Keratinocyte (primary cell): ENCODE results near the gene NRSN1. TPM values are rescaled to one million over a fixed set of nuclear protein-coding genes. Genes with fewer than 3 reads are reported as not detected.
"Not testable (repeated sequence)": the region's sequence is repeated elsewhere in the genome, so short reads cannot be mapped to it uniquely, and the experiment has no call there.

Experiments
- DNase-seq: peaks from one replicate; pipeline ENCODE4 v3.0.0-alpha.2; 2011; ENCODE audit warnings: low read depth, missing footprints, low spot score
- FAIRE-seq: peaks from 2 replicates; lab custom pipeline; 2011; peaks lifted over from hg19 to GRCh38; lab: Jason Lieb, UNC
- H2AFZ ChIP-seq: 2 replicates; pipeline ENCODE4 v1.6.0; 2012; ENCODE audit warnings: low read length, control low read depth, inconsistent platforms; ENCODE audit not compliant: control insufficient read depth
- H3K27ac ChIP-seq: 2 replicates; pipeline ENCODE4 v1.5.1; 2011; ENCODE audit warnings: low read length; ENCODE audit not compliant: control insufficient read depth, insufficient read depth
- H3K27me3 ChIP-seq: 3 replicates; pipeline ENCODE4 v1.6.0; 2011; ENCODE audit warnings: low read length; ENCODE audit not compliant: control insufficient read depth, insufficient read depth; ENCODE audit errors: extremely low read depth
- H3K36me3 ChIP-seq, 2 experiments: 2 replicates in 1 of 2; 3 replicates in 1 of 2; pipeline ENCODE4 v1.5.1; 2011; ENCODE audit warnings: low read length in 2 of 2, mild to moderate bottlenecking in 1 of 2; ENCODE audit not compliant: control insufficient read depth in 2 of 2, insufficient read depth in 2 of 2; ENCODE audit errors: extremely low read depth in 1 of 2
- H3K4me1 ChIP-seq: 3 replicates; pipeline ENCODE4 v1.5.1; 2011; ENCODE audit warnings: low read length; ENCODE audit not compliant: control insufficient read depth, insufficient read depth; ENCODE audit errors: extremely low read depth
- H3K4me2 ChIP-seq: 3 replicates; pipeline ENCODE4 v1.6.0; 2011; ENCODE audit warnings: low read depth, low read length; ENCODE audit not compliant: control insufficient read depth, insufficient read depth; ENCODE audit errors: extremely low read depth
- H3K4me3 ChIP-seq, 3 experiments: fragments of 200-600 bp in 1 of 3; sonication (generic) in 1 of 3; 2 replicates in 2 of 3; 3 replicates in 1 of 3; pipeline ENCODE4 v1.5.1; 2011 to 2016; ENCODE audit warnings: low read length in 3 of 3, mild to moderate bottlenecking in 3 of 3, control low read depth in 2 of 3, inconsistent platforms in 1 of 3, low read depth in 1 of 3, mixed read lengths in 1 of 3, mixed run types in 1 of 3, moderate library complexity in 1 of 3; ENCODE audit not compliant: control insufficient read depth in 2 of 3, insufficient read depth in 2 of 3; ENCODE audit errors: extremely low read depth in 1 of 3
- H3K79me2 ChIP-seq: 2 replicates; pipeline ENCODE4 v1.6.0; 2012; ENCODE audit warnings: low read length; ENCODE audit not compliant: control insufficient read depth, insufficient read depth
- H3K9ac ChIP-seq: 3 replicates; pipeline ENCODE4 v1.6.0; 2011; ENCODE audit warnings: low read length; ENCODE audit not compliant: control insufficient read depth, insufficient read depth; ENCODE audit errors: extremely low read depth
- H3K9me1 ChIP-seq: 3 replicates; pipeline ENCODE4 v1.6.0; 2011; ENCODE audit warnings: low read length; ENCODE audit not compliant: control insufficient read depth, insufficient read depth; ENCODE audit errors: extremely low read depth
- H3K9me3 ChIP-seq: 2 replicates; pipeline ENCODE4 v1.5.1; 2012; ENCODE audit warnings: low read depth, low read length; ENCODE audit not compliant: control insufficient read depth
- H4K20me1 ChIP-seq: 3 replicates; pipeline ENCODE4 v1.6.0; 2011; ENCODE audit warnings: low read length; ENCODE audit not compliant: control insufficient read depth, insufficient read depth; ENCODE audit errors: extremely low read depth
- CTCF ChIP-seq, 3 experiments: IDR thresholded peaks in 1 of 3; conservative IDR thresholded peaks in 1 of 3; optimal IDR thresholded peaks in 1 of 3; 2 replicates in 2 of 3; 3 replicates in 1 of 3; pipeline versions ENCODE3 to v1.5.1; 2011; ENCODE audit warnings: low read length in 3 of 3, mild to moderate bottlenecking in 3 of 3, moderate library complexity in 2 of 3, control low read depth in 1 of 3, inconsistent platforms in 1 of 3; ENCODE audit not compliant: insufficient read depth in 2 of 3; ENCODE audit errors: extremely low read depth in 1 of 3
- EZH2 ChIP-seq: IDR thresholded peaks from one replicate; pipeline ENCODE4 v1.6.1; 2012; ENCODE audit warnings: inconsistent platforms, mild to moderate bottlenecking, low read length, moderate library complexity
- dilution Hi-C: fragments of 300-500 bp; cut with MboI; formaldehyde crosslinking; loops from one replicate; pipeline ENCODE4 v1.7.0; 2020; ENCODE audit warnings: low sequenced_read_pairs; ENCODE audit not compliant: extremely low pct_ligation_motif_present
- polyA plus RNA-seq, 5 experiments: library from polyadenylated mRNA; depleted of rRNA in 3 of 5; stranded (reverse) in 3 of 5; stranded (forward) in 1 of 5; unstranded in 1 of 5; fragments of >200 nt; gene quantifications; 1 replicate in 1 of 5; 2 replicates in 3 of 5; 3 replicates in 1 of 5; pipeline versions ENCODE4 v1.2.1 to v1.2.3, GENCODE V29; 2011 to 2012; ENCODE audit warnings: missing spikeins in 2 of 5, low read depth in 1 of 5, low replicate concordance in 1 of 5

Gene NRSN1
- polyA plus RNA-seq, 1 donor (not counting 4 experiments of a cell fraction or from before 2014, with no cell fraction given), result not detected

DNA sequence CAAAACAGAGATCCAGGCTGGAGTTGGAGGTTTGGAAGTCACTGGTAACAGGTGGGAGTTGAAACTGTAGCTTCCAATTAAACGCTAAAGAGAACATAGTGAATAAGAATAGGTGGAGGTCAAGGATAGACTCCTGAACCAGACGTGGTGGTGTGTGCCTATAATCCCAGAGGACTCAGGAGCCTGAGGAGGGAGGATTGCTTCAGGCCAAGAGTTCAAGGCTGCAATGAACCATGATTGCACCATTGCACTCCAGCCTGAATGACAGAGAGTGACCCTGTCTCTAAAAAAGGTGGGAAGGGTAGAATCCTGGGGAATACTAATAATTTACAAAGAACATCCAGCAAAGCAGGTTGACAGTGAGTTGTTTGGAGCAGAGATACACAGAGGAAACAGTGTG, 13.6 kb downstream of the NRSN1 start:
- Histone ChIP-seq H3K27me3 (no peaks in the 10 kb centered on the region), H3K4me2 (no peak overlapping the region), H3K36me3 (no peaks in the 10 kb centered on the region), H3K4me1 (no peaks in the 10 kb centered on the region), H3K9ac (no peak overlapping the region), H3K9me1 (no peaks in the 10 kb centered on the region), H3K79me2 (no peaks in the 10 kb centered on the region), H3K9me3 (peaks cover 2% of the 10 kb centered on the region), H2AFZ (no peak overlapping the region), H3K4me3 (no peak overlapping the region), H3K27ac (no peak overlapping the region), H4K20me1 (no peaks in the 10 kb centered on the region)
- DNase-seq, result no peak
- no peak for FAIRE-seq
- dilution Hi-C loops, result no loop called here
- no peak for TF ChIP-seq EZH2
- no peak for TF ChIP-seq CTCF (optimal IDR thresholded peaks at IDR 0.05 in 1 of 3, IDR thresholded peaks at IDR 0.05 in 1 of 3, conservative IDR thresholded peaks at IDR 0.05 in 1 of 3; ENCODE audit: extremely low read depth in 1 of 3, insufficient read depth in 2 of 3, low read length in 3 of 3)

GRCh38 chr6:24140591-24140990, 14.6 kb downstream of the NRSN1 start:
- FAIRE-seq (no peak), DNase-seq (no peak)
- H3K27me3 ChIP-seq, result no peaks in the 10 kb centered on the region
- TF ChIP-seq CTCF (optimal IDR thresholded peaks at IDR 0.05 in 1 of 3, IDR thresholded peaks at IDR 0.05 in 1 of 3, conservative IDR thresholded peaks at IDR 0.05 in 1 of 3; ENCODE audit: extremely low read depth in 1 of 3, insufficient read depth in 2 of 3, low read length in 3 of 3), result no peak
- no peak for TF ChIP-seq EZH2
- no peak overlapping the region for H3K9ac ChIP-seq
- H4K20me1 ChIP-seq, result no peaks in the 10 kb centered on the region
- no peaks in the 10 kb centered on the region for H3K36me3 ChIP-seq
- no peak overlapping the region for H2AFZ ChIP-seq
- no peaks in the 10 kb centered on the region for H3K4me1 ChIP-seq
- no peak overlapping the region for H3K4me2 ChIP-seq
- no peak overlapping the region for H3K27ac ChIP-seq
- H3K4me3 ChIP-seq, result no peak overlapping the region
- H3K9me1 ChIP-seq, result no peaks in the 10 kb centered on the region
- H3K9me3 ChIP-seq, result peaks cover 2% of the 10 kb centered on the region
- dilution Hi-C loops, result no loop called here
- no peaks in the 10 kb centered on the region for H3K79me2 ChIP-seq

DNA sequence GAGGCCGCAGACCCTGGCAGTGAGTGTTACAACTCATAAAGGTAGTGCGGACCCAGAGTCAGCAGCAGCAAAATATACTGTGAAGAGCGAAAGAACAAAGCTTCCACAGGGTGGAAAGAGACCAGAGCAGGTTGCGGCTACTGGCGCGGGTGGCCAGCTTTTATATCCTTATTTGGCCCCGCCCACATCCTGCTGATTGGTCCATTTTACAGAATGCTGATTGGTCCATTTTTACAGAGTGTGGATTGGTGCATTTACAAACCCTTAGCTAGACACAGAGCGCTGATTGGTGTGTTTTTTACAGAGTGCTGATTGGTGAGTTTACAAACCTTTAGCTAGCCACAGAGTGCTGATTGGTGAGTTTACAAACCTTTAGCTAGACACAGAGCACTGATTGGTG, 16.7 kb downstream of the NRSN1 start:
- H3K4me1 ChIP-seq, H3K4me3 ChIP-seq, H3K4me2 ChIP-seq, H3K9ac ChIP-seq, dilution Hi-C loops, H4K20me1 ChIP-seq, H2AFZ ChIP-seq, H3K36me3 ChIP-seq, H3K9me1 ChIP-seq, H3K27ac ChIP-seq, H3K27me3 ChIP-seq, FAIRE-seq, DNase-seq, H3K9me3 ChIP-seq, H3K79me2 ChIP-seq: not testable (repeated sequence)
